ENCODE results near the gene TRMT61A.

TRMT61A gene

DNA sequence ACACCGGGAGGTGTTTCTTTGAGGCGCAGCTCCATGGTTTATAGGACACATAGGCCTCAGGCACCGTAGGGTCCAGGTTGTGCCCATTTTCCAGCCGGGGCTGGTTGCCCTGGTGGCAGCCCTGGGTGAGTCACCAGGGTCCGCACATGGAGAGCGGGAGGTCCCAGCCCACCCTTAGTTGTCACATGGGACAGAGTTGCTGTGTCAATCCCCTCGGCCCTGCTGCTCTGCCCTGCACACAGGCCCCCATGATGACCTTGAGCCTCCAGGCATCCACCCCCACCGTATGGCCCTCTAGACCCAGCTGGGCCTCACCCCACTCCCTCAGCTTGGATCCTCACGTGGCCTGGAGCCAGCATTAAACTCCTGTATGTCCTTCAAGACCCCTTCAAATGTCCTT is 7.7 kb downstream of the TRMT61A start:
- no peak for DNase-seq

- DNase-seq = no peak
Measured at GRCh38 chr14:103537175-103537990, 8.4 kb downstream of the TRMT61A start.

DNA sequence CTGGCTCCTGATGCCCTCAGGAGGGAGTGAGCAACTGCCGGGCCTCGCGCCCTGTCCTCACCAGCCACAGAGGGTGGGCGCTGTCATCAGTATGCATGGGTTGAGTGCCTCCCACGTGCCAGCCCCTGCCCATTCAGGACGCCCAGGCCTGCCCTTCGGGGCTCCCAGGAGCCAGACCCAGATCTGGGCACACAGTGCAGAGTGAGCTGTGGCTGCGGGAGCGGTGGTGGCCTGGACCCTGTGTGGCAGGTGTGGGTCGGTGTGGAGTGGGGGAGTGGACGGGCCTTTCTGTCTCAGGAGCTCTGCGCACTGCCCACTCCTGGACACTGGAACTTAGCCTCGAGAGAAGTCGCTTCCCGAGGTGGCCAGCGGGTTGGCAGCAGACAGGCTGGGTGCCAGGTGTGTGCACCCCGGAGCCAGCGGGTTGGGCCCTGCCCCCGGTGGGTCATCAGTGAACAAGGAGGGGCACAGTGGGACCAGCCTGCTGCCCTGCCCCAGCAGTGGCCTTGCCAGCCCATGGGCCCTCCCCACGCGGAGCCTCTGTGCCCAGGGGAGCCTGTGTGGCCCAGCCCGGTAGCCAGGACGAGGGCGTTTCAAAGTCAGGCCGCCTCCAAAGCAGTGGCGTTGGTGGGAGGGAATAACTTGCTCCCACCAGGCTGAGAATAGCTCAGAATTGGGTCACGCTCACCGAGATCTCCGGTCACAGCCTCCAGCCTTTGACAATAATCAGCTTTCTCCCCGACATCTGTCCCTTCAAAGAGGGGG is 9.5 kb downstream of the TRMT61A start:
- no peak for DNase-seq

DNA sequence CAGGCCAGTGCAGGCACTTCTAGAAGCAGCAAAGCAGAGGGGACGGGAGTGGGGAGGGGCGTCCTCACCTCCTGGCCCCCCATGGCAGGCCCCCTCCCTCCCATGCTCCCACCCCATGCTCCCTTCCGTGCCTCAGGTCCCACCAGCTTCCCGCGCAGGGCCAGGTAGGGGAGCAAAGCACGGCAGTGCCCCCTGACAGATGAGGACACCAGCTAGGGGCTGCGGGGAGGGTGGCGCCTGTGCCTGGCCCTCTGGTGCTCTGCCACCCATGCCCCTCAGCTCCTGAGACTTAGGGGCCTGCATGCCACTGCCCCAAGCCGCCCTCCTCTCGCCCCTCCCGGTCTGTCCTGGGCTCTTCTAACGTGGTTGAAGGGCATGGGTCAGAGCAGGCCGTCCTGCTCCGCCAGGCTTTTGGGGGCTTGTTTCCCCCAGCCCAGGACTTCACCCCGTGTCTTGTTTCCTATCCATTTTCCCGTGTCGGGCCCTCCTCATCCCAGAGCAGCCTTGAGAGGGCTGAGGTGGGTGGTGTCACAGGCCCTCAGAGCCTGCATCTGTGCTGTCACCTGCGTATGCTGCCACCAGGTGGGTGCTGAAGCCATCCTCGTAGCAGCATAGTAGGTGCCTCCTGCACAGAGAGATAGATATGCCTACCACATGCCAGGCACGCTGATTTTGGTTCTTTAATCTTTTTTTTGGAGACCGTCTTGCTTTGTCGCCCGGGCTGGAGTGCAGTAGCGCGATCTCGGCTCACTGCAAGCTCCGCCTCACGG is 10.2 kb downstream of the TRMT61A start:
- no peak for DNase-seq

DNA sequence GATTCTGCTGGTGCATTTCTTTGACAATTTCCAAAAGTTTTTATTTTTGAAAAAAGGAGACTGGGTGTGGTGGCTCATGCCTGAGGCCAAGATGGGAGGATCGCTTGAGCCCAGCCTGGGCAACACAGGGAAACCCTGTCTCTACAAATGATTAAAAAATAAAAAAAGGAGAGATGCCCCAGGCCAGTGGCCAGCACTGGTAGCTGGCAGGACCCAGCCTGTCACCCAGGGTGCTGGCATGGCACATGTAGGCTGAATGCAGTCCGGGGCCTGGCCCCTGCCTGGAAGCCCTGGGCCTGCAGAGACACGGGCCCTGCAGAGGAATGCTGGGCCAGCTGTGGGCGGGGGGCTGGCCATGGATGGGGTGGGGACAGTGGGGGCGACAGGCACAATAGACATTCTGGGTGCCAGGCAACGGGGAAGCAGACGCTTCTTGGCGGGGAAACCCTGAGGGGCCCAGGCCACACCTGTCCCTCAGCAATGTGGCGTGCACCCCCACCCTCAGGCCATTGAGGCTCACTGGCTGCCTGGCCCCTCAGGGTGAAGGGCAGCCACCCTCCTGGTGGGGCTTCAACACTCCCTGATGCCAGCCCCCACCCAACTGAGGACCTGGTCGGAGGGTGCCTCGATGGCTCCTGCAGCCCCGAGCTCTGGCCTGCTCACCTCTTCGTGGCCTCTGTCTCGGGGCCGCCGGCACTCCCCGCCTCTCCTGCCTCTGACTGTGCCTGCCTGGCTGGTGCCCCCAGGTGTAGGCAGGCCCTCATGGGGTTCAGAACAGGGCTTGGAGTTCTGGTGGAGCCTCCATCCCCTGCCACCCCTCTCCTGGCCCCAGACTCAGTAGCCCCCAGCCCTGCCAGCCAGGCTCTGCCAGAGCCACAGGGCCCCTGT is 12.1 kb downstream of the TRMT61A start:
- DNase-seq = no peak

DNA sequence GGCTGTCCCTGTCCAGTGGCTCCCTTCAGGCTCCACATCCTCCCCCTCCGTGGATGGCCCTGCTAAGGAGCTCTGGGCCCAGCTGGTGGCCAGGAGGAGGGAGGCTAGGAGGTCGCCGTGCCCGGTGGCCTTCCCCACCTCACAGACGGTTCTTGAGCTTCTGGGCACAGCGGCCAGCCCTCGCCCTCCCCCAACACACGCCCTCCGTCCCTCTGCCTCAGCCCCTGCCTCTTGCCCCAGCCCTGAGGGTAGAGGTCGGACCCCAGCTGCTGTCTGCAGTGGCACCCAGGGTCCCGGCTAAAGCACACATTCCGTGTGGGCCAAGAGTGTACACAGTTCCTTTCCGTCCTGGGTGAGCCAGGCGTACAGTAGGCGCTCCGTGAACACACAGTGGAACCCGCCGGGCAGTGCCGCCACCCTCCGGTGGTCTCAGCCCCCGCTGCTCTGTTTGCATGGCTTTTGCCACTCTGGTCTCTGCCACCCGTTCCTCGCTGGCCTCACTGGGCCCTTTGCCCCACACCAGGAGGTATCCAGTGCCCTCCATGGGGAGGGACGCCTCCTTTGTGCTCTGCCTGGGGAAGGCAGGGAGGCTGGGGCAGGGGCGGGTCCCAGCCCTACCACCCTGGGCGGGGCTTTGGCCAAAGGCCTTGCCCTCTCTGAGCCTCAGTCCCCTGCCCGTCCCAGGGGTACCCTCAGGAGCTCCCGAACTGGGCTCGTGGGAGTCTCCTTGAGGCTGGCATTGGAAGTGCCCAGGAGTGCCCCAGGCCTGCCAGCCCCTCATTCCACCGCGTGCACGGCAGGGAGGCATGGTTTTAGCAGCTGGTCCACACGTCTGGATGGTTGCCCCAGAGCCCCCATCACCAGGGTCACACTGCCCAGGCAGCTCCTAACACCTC is 13.0 kb downstream of the TRMT61A start:
- no peak for DNase-seq

DNA sequence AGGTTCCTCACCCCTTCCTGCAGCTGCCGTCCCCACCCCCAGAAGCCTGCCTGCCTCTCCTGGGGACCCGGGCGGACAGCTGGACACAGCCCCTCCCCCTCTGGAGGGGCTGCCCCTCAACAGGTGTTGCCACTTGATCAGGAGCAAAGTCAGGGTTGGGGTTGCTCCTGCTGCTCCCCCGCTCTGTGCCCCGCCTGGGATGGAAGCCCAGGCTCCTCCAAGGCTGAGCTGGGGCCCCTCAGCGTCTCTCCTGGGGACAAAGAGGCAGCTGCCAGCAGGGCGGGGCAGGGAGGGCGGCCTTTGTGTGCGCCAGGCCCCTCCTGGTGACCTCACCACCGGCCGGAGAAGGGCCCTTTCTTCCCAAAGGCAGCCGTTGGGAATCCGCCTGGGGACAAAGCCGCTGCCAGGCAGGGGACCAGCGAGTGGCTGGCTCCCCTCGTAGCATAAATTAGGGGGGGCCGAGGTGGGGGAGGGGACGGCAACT is 13.7 kb downstream of the TRMT61A start:
- no peak for DNase-seq

DNA sequence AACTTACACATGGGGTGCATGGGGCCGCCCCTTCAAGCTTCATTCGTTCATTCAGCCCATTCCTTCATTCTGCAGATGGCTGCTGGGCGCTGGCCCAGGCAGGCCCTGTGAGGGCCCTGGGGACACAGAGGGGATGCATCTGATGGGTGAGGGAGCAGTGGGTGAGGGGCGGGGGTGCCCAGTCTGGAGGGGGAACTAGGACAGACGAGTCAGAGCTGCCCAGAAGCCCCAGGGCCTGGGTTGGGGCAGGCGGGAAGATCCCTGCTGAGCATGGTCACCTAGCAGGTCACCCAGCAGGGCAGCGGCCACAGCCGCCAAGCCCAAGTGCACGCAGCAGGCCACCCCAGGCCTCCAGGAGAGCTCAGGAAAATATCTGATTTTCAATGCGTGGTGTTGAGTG is 14.1 kb downstream of the TRMT61A start:
- no peak for DNase-seq

DNA sequence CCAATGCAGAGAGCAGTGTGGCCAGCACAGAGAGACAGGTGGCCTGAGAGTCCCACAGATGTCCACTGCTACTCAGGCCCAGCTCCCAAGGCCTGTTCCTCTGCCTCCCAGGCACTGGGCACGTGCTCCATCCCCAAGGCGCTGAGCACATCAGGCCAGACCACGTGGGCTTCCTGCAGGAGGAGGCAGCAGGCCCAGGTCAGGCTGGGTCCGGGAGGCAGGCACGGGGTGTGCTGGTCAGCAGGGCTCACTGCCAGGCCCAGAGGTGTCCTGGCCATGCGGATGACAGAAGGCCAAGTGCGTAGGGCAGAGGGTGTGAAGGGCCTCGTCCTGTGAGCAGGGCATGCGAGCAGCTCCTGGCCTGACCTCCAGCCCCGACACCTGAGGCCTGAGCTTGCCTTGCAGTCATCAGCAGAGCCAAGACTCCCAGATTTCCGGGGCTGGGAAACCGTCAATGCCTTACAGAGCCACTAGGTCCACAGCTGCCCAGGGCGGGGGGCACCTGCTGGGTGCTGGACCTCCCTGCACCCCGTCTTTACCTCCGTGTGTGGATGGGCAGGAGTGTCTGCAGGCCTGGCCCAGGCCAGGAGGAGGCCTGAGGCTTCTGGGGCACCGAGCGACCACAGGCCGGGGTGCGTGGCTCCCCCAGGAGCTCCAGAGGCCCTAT is 14.9 kb downstream of the TRMT61A start:
- DNase-seq = no peak

DNA sequence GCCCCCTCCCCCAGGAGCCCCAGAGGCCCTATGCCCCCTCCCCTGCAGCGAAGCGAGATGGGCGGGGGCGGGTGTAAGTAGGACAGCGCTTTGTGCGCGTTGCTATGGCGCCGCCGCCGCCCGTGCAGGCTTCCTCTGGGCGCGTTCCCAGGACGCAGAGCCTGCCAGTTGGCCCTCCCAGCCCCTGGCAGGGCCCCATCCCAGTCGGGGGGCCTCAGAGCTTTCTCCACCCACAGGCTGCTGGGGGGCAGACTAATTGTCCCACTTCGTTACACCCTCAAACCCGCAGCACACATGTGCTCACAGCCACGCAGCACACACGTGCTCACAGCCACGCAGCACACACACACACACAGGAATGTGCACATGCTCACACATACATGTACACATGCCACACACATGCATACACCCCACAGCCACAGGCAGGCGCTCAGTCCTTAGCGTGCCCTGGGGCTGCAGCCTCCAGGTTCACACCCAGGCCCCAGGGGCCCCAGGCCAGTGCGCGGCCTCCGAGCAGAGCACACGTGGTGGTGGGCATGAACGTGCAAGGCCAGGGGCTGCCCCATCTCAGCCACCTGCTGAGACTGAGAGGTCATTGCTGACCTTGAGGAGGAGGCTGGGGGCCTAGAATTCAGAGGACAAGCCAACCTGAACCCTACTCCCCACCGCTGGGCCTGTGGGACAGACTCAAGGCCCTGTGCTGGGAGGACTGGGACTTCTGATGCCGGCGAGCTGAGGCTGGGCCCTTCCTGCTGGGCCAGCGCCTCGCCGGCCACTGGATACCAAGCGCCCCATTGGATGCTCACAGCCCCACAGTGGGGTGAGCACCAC is 15.6 kb downstream of the TRMT61A start:
- no peak for DNase-seq

DNA sequence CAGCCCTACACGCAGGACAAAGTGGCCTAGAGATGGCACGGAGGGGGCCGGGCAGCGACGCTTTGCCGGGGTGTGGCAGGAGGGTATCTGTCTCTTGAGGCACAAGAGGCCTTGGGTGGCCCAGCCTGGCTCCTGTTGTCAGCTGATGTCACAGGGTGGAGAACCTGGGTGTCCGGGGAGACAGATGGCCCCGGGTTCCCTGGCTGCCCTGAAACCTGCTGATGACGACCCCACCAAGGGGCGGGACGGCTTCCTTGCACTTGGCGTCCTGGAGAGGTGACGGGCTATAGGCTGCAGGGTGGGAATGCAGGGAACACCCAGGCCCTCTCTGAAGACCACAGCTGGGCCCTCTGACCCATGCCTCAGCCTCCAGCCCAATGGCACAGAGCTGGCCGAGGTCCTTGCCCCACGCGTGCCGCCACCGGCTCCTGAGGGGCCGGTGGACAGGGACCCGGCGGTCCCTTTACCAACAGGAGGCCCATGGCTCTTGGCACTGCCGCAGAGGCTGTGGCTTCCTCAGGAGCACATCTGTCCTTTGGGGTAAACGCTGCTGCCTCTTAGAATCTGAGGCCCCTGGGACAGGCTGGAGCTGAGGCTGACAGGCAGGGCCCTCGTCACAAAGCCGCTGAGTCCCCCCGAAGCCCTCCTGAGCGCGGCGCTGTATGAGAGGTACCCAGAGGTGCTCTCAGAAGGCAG is 16.4 kb downstream of the TRMT61A start:
- no peak for DNase-seq

- no peak for DNase-seq
Measured at GRCh38 chr14:103545915-103546651, 17.1 kb downstream of the TRMT61A start.

DNA sequence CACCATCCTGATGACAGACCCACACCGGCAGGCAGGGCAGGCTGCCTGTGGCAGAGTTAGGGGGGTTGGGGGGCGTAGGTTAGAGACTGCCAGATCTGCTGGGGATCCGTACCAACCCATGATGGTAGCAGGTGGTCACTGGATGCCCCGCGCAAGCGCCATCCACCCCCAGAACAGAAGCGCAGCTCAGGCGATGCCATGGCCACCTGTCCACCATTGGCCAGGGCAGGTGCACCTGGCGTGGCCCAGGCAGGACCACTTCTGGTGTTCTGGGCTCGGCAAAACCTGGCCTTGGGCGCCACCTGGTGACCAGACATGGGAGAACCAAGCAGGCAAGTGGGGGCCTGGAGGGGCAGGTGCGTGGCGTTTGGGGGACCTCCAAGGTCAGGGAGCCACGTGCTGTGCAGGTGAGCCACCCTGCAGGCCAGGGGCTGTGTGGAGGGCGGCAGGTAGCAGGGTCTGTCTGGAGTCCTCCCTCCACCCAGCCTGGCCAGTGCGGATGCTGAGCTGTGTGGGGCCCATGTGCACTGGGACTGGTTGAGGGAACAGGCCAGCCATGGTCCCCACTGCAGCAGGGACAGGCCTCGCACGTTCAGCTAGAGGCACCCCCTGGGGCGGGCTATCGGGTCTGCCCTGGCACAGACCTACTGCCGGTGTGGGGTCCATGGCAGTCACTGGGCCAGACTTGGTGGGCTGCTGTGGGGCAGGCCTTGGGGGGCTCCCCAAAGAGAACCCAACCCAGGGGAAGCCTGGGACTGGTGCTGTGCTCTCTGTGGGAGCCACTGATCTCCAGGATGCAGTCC is 17.9 kb downstream of the TRMT61A start:
- DNase-seq = peak; percentile 24

- no peak for DNase-seq
Measured at GRCh38 chr14:103547455-103547940, 18.5 kb downstream of the TRMT61A start.

DNA sequence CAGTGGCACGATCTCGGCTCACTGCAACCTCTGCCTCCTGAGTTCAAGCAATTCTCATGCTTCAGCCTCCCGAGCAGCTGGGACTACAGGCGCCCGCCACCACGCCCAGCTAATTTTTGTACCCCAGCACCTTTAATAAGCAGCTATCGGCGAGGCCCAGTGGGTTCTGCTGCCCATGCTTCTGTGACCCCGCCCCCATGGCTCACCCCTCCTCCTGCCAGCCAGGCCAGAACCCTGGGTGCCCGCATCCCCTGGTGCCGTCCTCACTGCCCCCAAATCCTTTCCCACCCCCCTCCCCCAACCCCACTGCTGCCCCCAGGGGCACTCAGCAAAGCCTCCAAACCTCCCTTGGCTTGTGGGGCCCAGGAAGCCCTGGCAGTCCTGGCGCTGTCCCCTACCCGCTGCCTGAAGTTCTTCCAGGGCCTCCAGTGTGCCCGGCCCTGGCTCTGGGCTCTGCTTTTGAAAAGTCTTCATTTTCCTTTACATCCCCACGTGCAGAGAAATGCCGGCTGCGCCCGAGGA is 19.0 kb downstream of the TRMT61A start:
- no peak for DNase-seq

GRCh38 chr14:103548463-103549351 is 19.7 kb downstream of the TRMT61A start:
- no peak for DNase-seq
